ENCODE results near the gene EREG. TPM values are rescaled to one million over a fixed set of nuclear protein-coding genes. Genes with fewer than 3 reads are reported as not detected.

Gene EREG
- total and polyA plus RNA-seq, 10 of the 15 experiments (the other 5 are each of a cell fraction or from before 2014, with no cell fraction given) = not detected

DNA sequence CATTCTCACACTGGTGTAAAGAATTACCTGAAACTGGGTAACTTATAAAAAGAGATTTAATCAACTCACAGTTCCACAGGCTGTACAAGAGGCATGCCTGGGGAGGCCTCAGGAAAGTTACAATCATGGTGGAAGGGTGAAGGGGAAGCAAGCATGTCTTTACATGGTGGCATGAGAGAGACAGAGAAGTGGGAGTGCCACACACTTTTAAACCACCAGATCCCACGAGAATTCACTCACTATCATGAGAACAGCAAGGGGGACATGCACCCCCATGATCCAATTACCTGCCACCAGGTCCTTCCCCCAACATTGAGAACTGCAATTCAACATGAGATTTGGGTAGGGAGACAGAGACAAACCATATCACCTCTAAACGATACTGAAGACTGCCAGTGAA, 33.7 kb upstream of the EREG start:
- ChIA-PET CTCF (no interaction called here), RAD21 (ENCODE audit: unreplicated experiment) (no interaction called here), POLR2A (no interaction called here), SMC1A (ENCODE audit: uncharacterized antibody, unreplicated experiment) (no interaction called here)
- Histone ChIP-seq H3K79me2 (ENCODE audit: control insufficient read depth, insufficient read depth, low read length) (no peaks in the 10 kb centered on the region), H3K36me3 (ENCODE audit: control insufficient read depth in 2 of 2, insufficient read depth in 2 of 2, low read length in 1 of 2) (no peaks in the 10 kb centered on the region), H3K4me2 (ENCODE audit: control insufficient read depth, insufficient read depth) (no peak overlapping the region), H4K20me1 (ENCODE audit: control insufficient read depth, insufficient read depth) (no peaks in the 10 kb centered on the region), H3K9me3 (replicated peaks; ENCODE audit: control insufficient read depth, insufficient read depth, low read length) (no peaks in the 10 kb centered on the region; the same call in 2 of the 3 replicates), H3K4me1 (ENCODE audit: control insufficient read depth, insufficient read depth, low read length) (peaks cover 5% of the 10 kb centered on the region; the same call in 1 of the 2 replicates), H2AFZ (ENCODE audit: control insufficient read depth, low read depth, low read length) (no peak overlapping the region), H3K9ac (ENCODE audit: control insufficient read depth, insufficient read depth, low read length) (no peak overlapping the region), H3K27ac (ENCODE audit: control insufficient read depth, insufficient read depth) (no peak overlapping the region), H3K4me3 (no peak overlapping the region), H3K27me3 (replicated peaks in 1 of 2; ENCODE audit: control insufficient read depth in 2 of 2, insufficient read depth in 2 of 2, low read length in 1 of 2) (no peaks in the 10 kb centered on the region; a peak in 2 of 4 replicates)
- DNase-seq (ENCODE audit: low read depth, low spot score) (no peak), FAIRE-seq (no peak), ATAC-seq (no peak)
- no peak for TF ChIP-seq BMI1 (IDR thresholded peaks at IDR 0.05; ENCODE audit: borderline replicate concordance)
- TF ChIP-seq YBX1 (IDR thresholded peaks at IDR 0.05) = no peak
- no peak for TF ChIP-seq ETV6 (conservative IDR thresholded peaks at IDR 0.05 in 1 of 2, IDR thresholded peaks at IDR 0.05 in 1 of 2; ENCODE audit: borderline replicate concordance in 1 of 2, low read depth in 1 of 2)
- TF ChIP-seq NFXL1 (IDR thresholded peaks at IDR 0.05; ENCODE audit: borderline replicate concordance) = no peak
- no peak for TF ChIP-seq SUPT20H (IDR thresholded peaks at IDR 0.05; ENCODE audit: borderline replicate concordance, control insufficient read depth, low read depth, low read length)
- no peak for TF ChIP-seq IKZF2 (IDR thresholded peaks at IDR 0.05)
- no peak for TF ChIP-seq MEF2B (IDR thresholded peaks at IDR 0.05; ENCODE audit: partially characterized antibody, poor library complexity, severe bottlenecking)
- no peak for TF ChIP-seq HDAC6 (IDR thresholded peaks at IDR 0.05; ENCODE audit: unreplicated experiment)
- no peak for TF ChIP-seq RAD51 (IDR thresholded peaks at IDR 0.05)
- no peak for TF ChIP-seq ZBED1 (IDR thresholded peaks at IDR 0.05; ENCODE audit: borderline replicate concordance)
- TF ChIP-seq EGR1 (IDR thresholded peaks at IDR 0.05; ENCODE audit: borderline replicate concordance in 1 of 2, low read depth in 2 of 2, low read length in 2 of 2) = no peak
- TF ChIP-seq CHD1 (IDR thresholded peaks at IDR 0.05; ENCODE audit: low read depth, low read length) = no peak
- TF ChIP-seq, protein P1, sequence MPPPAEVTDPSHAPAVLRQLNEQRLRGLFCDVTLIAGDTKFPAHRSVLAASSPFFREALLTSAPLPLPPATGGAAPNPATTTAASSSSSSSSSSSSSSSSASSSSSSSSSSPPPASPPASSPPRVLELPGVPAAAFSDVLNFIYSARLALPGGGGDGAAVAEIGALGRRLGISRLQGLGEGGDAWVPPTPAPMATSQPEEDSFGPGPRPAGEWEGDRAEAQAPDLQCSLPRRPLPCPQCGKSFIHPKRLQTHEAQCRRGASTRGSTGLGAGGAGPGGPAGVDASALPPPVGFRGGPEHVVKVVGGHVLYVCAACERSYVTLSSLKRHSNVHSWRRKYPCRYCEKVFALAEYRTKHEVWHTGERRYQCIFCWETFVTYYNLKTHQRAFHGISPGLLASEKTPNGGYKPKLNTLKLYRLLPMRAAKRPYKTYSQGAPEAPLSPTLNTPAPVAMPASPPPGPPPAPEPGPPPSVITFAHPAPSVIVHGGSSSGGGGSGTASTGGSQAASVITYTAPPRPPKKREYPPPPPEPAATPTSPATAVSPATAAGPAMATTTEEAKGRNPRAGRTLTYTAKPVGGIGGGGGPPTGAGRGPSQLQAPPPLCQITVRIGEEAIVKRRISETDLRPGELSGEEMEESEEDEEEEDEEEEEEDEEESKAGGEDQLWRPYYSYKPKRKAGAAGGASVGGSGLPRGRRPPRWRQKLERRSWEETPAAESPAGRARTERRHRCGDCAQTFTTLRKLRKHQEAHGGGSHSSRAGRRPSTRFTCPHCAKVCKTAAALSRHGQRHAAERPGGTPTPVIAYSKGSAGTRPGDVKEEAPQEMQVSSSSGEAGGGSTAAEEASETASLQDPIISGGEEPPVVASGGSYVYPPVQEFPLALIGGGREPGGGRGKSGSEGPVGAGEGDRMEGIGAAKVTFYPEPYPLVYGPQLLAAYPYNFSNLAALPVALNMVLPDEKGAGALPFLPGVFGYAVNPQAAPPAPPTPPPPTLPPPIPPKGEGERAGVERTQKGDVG (CRISPR knock-in tag; IDR thresholded peaks at IDR 0.05) = no peak
- no peak for TF ChIP-seq ZNF622 (IDR thresholded peaks at IDR 0.05)
- no TSS peak for BruUV-seq (replicated peaks)
- in situ Hi-C loops (cut with MboI) (no loop called here), intact Hi-C loops (cut with micrococcal nuclease; ENCODE audit: unreplicated experiment) (no loop called here)
- 20% methylated on average over 2 of the region's 2 CpGs for WGBS (ENCODE audit: insufficient coverage, insufficient replicate concordance, low lambda C conversion rate, missing lambda C conversion rate)

Measured in GM12878 (cell line).